Raji (cell line): ENCODE data around the gene TTLL11.

Experiments
- POLR2A ChIP-seq: IDR thresholded peaks from 2 replicates; pipeline ENCODE4 v1.6.1; 2011; ENCODE audit warnings: low read depth, low read length, control low read depth; ENCODE audit not compliant: insufficient read depth

Gene TTLL11

DNA sequence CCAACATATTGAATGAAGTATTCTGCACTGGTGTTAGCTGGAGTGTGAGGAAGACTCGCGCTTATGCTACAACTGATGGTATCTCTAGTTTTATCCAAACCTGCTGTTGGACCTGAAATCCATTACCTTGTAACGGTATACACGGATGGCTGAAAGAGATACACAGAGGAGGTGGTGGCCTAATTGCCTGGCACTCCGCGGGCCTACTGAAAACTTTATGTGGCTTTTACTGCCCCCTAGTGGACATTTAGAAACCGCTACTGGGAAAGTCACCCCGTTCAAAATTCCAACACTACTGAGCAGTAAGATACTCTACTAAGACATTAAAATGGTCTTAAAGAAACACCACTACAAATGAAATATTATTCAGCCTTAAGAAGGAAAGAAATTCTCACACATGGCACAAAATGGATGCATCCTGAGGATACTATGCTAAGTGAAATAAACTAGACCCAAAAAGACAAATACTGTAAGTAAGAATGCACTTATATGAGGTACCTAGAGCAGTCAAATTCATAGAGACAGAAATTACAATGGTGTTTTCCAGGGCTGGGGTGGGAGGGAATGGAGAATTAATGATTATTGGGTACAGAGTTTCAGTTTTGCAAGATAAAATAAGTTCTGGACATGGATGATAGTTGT is 100.4 kb downstream of the TTLL11 start:
- no peak for TF ChIP-seq POLR2A

DNA sequence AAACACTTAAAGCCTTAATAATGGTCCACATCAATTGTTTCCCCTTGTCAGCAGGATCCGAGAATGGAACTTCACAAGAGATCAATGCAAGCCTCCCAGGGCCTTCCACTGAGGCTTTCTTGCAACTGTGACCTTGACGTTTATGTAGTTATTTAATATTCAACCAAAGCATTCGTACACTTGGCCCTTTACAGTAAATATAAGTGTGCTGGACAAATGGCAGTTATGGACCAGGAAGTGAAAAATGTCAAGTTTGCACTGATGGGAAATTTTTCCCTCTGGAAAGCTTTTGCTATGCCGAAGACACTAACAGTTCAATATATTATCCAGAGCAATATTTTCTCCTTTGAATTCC is 101.8 kb downstream of the TTLL11 start:
- no peak for TF ChIP-seq POLR2A

DNA sequence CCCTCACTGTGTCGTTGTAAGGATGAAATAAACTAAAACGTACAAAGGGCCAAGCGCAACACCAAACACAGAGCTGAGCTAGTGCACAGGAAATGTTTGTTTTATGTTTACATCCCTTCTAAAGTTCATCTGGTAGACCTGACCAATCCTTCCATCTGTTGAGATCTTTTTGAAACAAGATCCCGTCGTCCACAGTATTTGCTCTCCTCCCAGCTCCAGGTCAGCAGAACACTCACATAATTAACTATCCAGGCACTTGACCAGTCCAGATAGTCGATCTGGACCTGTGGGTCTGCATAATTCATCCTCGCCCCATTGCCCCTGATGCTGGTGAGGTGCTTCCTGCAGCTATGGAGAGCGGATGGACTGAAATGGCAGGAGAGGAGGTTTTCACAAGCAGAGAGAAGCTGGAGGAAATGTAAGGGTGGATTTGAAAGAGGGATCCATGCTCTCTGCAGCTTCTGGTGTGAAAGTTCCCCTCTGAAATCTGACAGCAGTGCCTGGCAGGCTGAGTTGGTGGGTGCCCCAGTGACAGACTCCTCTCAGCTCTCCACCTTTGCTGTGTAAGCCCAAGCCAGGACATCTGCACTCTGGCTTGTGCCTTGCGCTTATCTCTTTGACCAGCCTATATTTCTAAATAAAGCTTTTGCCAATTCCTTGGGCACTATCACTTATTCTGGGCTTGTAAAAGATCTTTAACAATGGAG is 102.4 kb downstream of the TTLL11 start:
- TF ChIP-seq POLR2A, result no peak

DNA sequence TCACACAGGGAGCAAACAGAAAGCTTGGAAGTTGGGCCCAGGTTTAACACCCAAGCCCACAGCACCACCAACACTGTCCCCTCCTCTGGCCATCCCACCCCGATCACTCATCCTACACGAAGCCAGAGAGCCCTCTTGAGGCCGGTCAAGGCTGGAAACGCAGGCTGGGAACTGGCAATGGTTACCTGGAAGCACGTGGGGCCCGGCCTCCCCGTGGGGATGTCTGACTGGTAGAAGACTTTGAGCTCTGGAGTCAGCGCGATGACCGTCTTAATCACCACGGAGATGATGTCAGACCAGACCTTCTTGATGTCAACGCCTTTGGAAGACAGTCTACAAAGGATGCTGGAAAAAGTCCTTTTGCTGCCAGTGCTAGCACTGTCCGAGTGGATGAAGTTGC is 104.1 kb downstream of the TTLL11 start:
- TF ChIP-seq POLR2A, result no peak

DNA sequence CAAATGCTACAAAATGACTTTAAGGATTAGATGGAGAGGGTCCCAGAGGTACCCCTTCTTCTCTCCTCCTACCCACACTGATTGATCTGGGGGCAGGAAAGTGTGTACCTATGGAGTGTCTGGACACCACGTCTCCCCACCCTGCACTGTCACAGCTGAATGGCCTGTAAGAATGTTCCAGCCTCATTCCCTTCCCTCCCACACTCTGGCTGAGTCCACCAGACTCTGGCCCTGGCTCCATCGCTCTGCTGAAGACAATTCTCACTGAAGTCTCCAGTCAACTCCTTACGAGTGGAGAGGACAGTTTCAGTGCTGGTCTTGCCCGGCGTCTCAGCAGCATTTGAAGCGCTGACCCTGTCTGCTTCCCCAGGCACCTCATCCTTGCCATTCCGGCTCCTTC is 105.8 kb downstream of the TTLL11 start:
- no peak for TF ChIP-seq POLR2A

DNA sequence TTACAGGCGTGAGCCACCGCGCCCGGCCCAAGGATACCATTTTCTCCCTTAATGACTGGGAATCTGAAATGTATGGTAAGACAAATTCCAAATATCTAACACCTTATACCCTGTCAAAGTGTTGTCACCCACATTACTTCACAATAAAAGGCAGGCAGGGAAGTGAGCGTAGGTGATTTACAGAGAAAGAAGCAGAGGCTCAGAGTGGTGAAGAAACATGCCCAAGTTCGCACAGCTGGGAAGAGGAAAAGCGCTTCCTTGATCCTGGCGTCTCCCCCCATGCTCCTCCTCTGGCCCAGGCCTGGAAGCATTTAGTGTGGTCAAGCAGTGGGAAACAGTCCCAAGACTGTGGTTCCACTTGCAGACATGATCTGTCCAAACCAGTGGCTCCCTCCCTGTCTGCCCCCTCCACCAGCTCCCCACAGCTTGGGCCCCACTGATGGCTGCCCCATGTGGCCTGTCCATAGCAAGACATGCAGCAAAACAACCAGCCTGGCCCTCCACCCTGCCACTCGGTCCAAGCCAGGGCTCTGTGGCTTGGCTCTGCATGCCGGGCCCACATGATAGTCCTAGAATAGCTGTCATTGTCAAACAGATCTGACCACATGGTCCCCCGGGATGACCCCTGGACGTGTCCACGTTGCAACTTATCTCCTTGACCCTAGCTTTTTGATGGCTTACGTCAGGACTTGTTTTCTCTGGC is 107.2 kb downstream of the TTLL11 start:
- TF ChIP-seq POLR2A, result no peak

DNA sequence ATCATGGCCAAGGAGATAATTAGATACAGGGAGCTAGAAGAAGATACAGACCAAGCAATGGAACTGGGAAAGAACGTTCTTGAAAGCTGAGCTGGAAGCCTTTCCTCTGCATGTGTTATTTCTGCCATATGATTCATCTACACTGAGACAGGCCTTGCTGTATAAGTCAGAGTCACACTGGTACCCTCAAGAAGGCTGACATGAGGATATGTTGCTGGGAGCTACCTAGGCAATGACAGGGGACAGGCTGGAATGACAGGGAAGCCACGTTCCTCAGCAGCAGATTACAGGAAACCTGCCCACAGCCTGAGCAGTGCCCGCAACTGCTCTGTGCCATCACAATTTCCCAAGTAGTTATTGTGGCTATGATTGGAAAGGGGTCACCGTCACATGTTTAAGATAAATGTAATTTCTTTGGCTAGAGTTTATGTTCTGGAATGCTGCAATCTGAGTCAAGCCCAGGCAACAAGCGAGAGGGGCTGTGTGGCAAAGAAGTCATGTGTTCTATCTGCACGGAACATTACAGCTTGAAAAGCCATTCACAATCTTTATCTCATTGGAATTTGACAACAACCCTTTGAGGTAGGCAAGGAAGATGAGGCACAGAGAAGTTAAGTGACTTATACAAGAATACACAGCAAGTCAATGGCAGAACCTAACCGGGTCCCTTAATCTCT is 108.2 kb downstream of the TTLL11 start:
- no peak for TF ChIP-seq POLR2A

DNA sequence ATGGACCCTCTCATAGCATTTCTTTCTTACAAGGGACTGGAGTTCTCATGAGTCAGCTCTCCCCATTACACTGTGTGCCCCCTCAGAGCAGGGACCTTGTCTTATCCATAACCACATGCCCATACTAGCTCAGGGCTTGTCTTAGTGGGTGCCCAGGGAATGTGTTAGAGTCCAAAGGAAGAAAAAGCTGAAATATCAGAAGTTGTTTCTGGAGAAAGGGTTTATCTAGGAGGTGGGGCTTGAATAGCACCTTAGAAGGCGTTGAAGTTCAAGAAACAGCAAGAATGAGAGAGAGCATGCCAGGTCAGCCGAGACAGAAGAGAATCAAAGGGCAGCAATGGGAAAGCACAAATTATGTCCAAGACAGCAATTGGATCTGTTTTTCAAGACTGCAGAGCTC is 109.4 kb downstream of the TTLL11 start:
- TF ChIP-seq POLR2A, result no peak

DNA sequence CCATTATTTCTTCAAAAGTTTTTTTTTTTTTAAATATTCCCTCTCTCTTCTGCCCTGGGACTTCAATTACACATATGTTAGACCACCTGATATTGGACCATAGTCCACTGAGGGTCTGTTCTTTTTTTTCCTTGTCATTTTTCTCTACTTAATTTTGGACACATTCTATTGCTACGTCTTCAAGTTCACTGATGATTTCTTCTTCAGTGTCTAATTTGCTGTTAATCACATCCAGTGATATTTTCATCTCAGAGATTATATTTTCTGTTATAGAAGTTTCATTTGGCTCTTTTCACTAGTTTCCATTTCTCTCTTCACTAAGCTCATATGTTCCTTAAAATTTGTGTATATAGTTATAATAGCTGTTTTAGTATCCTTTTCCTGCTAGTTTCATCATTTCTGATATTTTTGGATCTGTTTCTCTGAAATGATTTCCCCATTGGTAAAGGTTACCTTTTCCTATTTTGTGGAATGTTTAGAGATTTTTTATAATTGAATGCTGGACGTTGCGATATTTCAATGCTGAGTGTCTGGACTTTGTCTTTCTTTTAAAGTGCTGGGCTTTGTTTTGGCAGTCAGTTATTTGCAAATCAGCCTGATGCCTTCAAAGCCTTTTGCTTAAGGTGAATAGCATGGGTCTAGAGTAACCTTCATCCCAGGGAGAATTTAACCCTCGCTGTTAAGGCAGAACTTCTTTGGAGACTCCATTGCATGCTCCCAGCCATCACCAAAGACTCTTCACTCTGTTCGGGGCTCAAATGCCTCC is 111.8 kb downstream of the TTLL11 start:
- no peak for TF ChIP-seq POLR2A

DNA sequence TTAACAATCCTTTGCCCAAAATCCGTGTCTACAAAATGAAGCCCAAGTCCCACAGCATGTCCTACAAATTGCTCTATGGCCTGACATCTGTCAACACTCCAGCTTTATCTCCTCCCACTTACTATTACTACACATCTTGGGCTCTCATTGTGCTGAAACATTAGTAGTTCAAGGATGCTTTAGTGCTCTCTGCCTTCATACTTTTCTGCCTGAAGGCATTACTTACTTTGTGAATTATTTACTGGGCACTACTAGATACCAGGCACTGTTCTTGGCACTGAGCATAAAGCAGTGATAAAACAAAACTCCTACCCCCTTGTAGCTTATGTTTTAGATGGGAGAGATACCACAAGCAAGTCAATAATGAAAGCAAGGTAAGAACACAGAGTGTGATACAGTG is 113.4 kb downstream of the TTLL11 start:
- no peak for TF ChIP-seq POLR2A

DNA sequence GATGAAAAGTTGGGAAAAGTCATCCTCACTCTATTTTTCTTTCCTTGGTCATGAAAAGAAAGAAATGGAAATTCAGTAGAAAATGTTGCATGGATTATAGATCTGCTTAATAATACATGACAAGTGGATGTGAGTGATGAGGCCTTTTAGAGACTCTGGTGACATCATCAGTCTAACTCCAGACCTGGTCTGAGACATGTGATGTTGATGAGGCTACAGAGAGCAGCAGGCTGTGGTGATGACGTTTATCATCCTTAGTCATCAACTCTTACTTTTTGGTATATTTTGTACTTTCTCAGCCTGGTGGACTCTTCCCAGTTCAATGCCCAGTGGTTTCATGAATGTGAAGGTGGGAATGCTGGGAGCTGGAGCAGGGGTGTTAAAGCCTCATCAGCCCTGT is 116.4 kb downstream of the TTLL11 start:
- no peak for TF ChIP-seq POLR2A

DNA sequence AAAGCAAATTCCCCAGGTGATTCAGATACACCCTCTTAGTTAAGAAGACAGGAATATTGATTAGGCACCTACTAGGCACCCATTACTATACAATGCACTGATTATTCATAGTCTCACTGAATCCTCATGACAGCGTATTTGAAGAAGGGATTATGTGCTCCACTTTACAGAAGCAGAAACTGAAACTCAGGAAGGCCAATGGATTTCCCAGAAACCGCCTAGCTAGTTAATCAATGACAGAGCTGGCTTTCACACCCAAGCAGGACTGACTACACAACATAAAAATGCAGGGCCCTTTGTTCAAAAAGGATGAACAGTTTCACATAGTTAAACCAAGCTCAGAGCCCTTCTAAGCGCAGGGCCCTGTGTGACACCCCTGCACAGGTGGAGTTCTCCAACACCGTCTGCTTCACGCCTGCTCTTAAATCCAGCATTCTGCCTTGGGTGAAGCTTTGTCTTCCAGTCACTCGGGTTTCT is 117.3 kb downstream of the TTLL11 start:
- TF ChIP-seq POLR2A, result no peak

DNA sequence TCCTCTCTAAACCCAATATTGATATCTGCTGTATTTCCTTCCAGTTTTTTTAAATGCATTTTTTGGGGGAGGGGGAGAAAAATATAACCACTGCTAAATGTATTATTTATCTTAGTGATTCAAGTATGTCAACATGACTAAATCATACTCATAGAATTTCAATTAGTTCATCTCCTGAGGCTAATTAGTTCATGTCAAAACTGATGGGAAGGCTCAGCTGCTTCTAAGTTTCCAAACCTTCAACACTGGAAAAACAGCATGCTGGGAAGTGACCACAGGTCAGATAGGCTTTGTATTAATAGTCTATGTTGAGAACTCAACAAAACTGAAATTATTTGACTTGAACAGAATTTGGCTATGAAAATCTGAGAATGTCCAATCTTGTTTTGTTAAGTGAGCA is 118.7 kb downstream of the TTLL11 start:
- TF ChIP-seq POLR2A, result no peak

DNA sequence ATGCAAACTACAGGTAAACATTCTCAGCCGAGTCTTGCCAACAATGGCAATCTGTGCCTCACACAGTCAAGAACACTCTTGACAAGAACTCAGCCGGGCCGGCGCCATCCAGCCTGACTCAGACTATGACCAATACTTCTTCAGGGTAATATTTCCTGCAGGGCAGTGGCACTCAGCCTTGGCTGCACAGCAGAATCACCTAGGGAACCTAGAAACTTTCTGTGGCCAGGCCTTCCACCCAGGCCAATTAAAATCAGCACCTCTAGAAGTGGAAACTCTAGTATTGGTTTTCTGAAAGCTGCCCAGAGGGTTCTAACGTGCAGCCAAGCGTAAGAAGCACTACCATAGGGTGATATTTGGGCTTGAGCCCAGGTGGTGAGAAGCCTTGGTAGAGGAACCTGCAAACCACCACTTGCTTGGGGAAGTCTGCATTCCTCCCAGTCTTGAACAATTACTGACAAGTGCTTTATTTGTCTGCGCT is 120.6 kb downstream of the TTLL11 start:
- TF ChIP-seq POLR2A, result 0 out of 2 replicates have a peak, but pooled peaks have one; percentile 35

DNA sequence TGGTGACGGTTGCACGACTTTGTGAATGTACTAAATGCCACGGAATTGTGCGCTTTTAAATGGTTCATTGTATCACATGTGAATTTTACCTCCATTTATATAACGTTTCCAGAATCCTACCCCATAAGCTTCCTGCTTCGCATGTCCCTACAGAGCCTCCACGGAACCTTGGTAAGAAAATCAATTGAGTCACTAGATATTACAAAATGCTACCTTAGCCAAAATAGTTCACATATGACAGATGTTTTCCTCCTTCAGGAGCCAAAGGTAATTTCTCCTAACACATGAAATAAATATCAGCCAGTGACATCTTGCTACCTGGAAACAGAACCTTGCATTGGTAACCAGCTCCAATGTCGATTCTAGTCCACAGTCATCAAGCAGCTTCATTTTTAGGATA is 125.1 kb downstream of the TTLL11 start:
- TF ChIP-seq POLR2A, result no peak
